SK-N-SH (cell line): Measurements from ENCODE around the gene INIP. TPM values are rescaled to one million over a fixed set of nuclear protein-coding genes. Genes with fewer than 3 reads are reported as not detected.

Experiments
- CTCF ChIA-PET: fragments of 300-600, 350-600 bp; formaldehyde crosslinking; extraction: SDS; loops from one replicate; lab custom pipeline; 2021; lab: Yijun Ruan, JAX
- POLR2A ChIA-PET: fragments of 350-600 bp; sonication (Branson Sonifier 250); formaldehyde crosslinking; extraction: SDS; loops from one replicate; lab custom pipeline; 2020; ENCODE audit warnings: antibody characterized with exemption, inconsistent platforms; lab: Yijun Ruan, JAX
- DNase-seq: peaks from one replicate; pipeline ENCODE4 v3.0.0; 2012
- H2AFZ ChIP-seq: fragments of 200-600 bp; sonication (generic); 2 replicates; pipeline ENCODE4 v1.8.1; 2016; ENCODE audit warnings: antibody characterized with exemption, mild to moderate bottlenecking, low read depth
- H3F3A ChIP-seq: fragments of 200-600 bp; sonication (generic); replicated peaks from 2 replicates; pipeline ENCODE3; 2016; ENCODE audit warnings: antibody characterized with exemption, mild to moderate bottlenecking; ENCODE audit not compliant: insufficient read depth
- H3K27ac ChIP-seq, 2 experiments: fragments of 200-500 bp in 1 of 2; fragments of 200-600 bp in 1 of 2; sonication (Bioruptor generic) in 1 of 2; sonication (generic), shearing (Covaris generic) in 1 of 2; 2 replicates each; pipeline versions ENCODE4 v1.5.1 to v1.6.1; 2014 to 2016; ENCODE audit warnings: low read depth in 2 of 2, inconsistent platforms in 1 of 2, low read length in 1 of 2, mild to moderate bottlenecking in 1 of 2, mixed read lengths in 1 of 2
- H3K27me3 ChIP-seq: fragments of 200-600 bp; sonication (generic), shearing (Covaris generic); 2 replicates; pipeline ENCODE4 v1.6.1; 2016; ENCODE audit warnings: mixed run types; ENCODE audit not compliant: insufficient read depth
- H3K36me3 ChIP-seq, 2 experiments: fragments of 200-500 bp in 1 of 2; fragments of 200-600 bp in 1 of 2; sonication (Bioruptor generic) in 1 of 2; sonication (generic) in 1 of 2; replicated peaks in 1 of 2; 2 replicates each; pipeline versions ENCODE3 to v1.5.1; 2014 to 2016; ENCODE audit warnings: low read length in 1 of 2, mild to moderate bottlenecking in 1 of 2; ENCODE audit not compliant: insufficient read depth in 2 of 2, control insufficient read depth in 1 of 2
- H3K4me1 ChIP-seq, 2 experiments: fragments of 200-500 bp in 1 of 2; fragments of 200-600 bp in 1 of 2; sonication (Bioruptor generic) in 1 of 2; sonication (generic), shearing (Covaris generic) in 1 of 2; 2 replicates each; pipeline versions ENCODE4 v1.5.1 to v1.6.1; 2014 to 2016; ENCODE audit warnings: low read depth in 1 of 2, low read length in 1 of 2, mixed run types in 1 of 2; ENCODE audit not compliant: insufficient read depth in 2 of 2, control insufficient read depth in 1 of 2
- H3K4me2 ChIP-seq: fragments of 200-600 bp; sonication (generic), shearing (Covaris generic); 2 replicates; pipeline ENCODE4 v1.6.1; 2017; ENCODE audit warnings: mixed run types
- H3K4me3 ChIP-seq, 2 experiments: fragments of 200-500 bp in 1 of 2; fragments of 200-600 bp in 1 of 2; sonication (Bioruptor generic) in 1 of 2; sonication (generic), shearing (Covaris generic) in 1 of 2; 2 replicates each; pipeline versions ENCODE4 v1.5.1 to v1.8.1; 2014 to 2016; ENCODE audit warnings: low read depth in 2 of 2, inconsistent platforms in 1 of 2, low read length in 1 of 2, mild to moderate bottlenecking in 1 of 2, mixed read lengths in 1 of 2, moderate library complexity in 1 of 2
- H3K79me2 ChIP-seq: fragments of 200-600 bp; sonication (generic); 2 replicates; pipeline ENCODE4 v1.8.1; 2017; ENCODE audit warnings: mild to moderate bottlenecking; ENCODE audit not compliant: insufficient read depth
- H3K9ac ChIP-seq: fragments of 200-600 bp; sonication (generic); 2 replicates; pipeline ENCODE4 v1.6.1; 2017; ENCODE audit warnings: mixed run types
- H3K9me2 ChIP-seq: fragments of 200-600 bp; sonication (generic); 2 replicates; pipeline ENCODE4 v1.6.1; 2017; ENCODE audit warnings: mixed run types
- H3K9me3 ChIP-seq: fragments of 200-600 bp; sonication (generic); 2 replicates; pipeline ENCODE4 v1.6.1; 2017; ENCODE audit warnings: mixed run types, mild to moderate bottlenecking, moderate library complexity
- H4K20me1 ChIP-seq: fragments of 200-600 bp; sonication (generic); 2 replicates; pipeline ENCODE4 v1.6.1; 2017; ENCODE audit warnings: mild to moderate bottlenecking, mixed run types; ENCODE audit not compliant: insufficient read depth
- ELF1 ChIP-seq: IDR thresholded peaks from 2 replicates; pipeline ENCODE4 v1.4.0; 2012
- JUND ChIP-seq: IDR thresholded peaks from 2 replicates; pipeline ENCODE4 v1.4.0; 2012
- MEF2A ChIP-seq: IDR thresholded peaks from 2 replicates; pipeline ENCODE4 v1.4.0; 2012; ENCODE audit warnings: low read depth, borderline replicate concordance
- MXI1 ChIP-seq: IDR thresholded peaks from 2 replicates; pipeline ENCODE4 v1.6.1; 2012; ENCODE audit warnings: mild to moderate bottlenecking, low read depth, low read length, improper control_type of control experiment
- NFIC ChIP-seq: IDR thresholded peaks from 2 replicates; pipeline ENCODE4 v1.4.0; 2012; ENCODE audit warnings: borderline replicate concordance
- NRF1 ChIP-seq: IDR thresholded peaks from 2 replicates; pipeline ENCODE4 v1.6.1; 2012; ENCODE audit warnings: low read depth, mild to moderate bottlenecking, low read length
- POLR2AphosphoS5 ChIP-seq: IDR thresholded peaks from 2 replicates; pipeline ENCODE4 v1.6.1; 2012; ENCODE audit warnings: low read depth, low read length
- RAD21 ChIP-seq: IDR thresholded peaks from 2 replicates; pipeline ENCODE4 v1.6.1; 2012; ENCODE audit warnings: mild to moderate bottlenecking, low read length
- RFX5 ChIP-seq: IDR thresholded peaks from 2 replicates; pipeline ENCODE4 v1.6.1; 2012; ENCODE audit warnings: mild to moderate bottlenecking, improper control_type of control experiment, low read length
- TEAD4 ChIP-seq: IDR thresholded peaks from 2 replicates; pipeline ENCODE4 v1.4.0; 2012; ENCODE audit warnings: mild to moderate bottlenecking, borderline replicate concordance; ENCODE audit not compliant: insufficient read depth
- WGBS: methylation state at CpG from one replicate; pipeline ENCODE4 v1.1.6; 2017; ENCODE audit warnings: low lambda C conversion rate; 5-methylcytosine and 5-hydroxymethylcytosine counted together
- polyA plus RNA-seq, 3 experiments: library from polyadenylated mRNA; depleted of rRNA; stranded (reverse); fragments of >200 nt; gene quantifications; 2 replicates each; pipeline ENCODE4 v1.2.3, GENCODE V29; 2012
- TF ChIP-seq, protein P1 (sequence below): IDR thresholded peaks from 2 replicates; pipeline ENCODE4 v1.6.1; 2012; ENCODE audit warnings: mild to moderate bottlenecking, low read depth, low read length, moderate library complexity
- TF ChIP-seq, protein P2 (sequence below): fragments of 150-350 bp; IDR thresholded peaks from 2 replicates; pipeline ENCODE4 v1.6.1; 2016; ENCODE audit warnings: mild to moderate bottlenecking, low read depth, low read length
- TF ChIP-seq, protein P3 (sequence below): IDR thresholded peaks from 2 replicates; pipeline ENCODE4 v1.4.0; 2012; ENCODE audit warnings: low read depth, borderline replicate concordance
- TF ChIP-seq, protein P4 (sequence below): fragments of 150-350 bp; IDR thresholded peaks from 2 replicates; pipeline ENCODE4 v1.6.1; 2017; ENCODE audit warnings: antibody characterized with exemption, low read length, low read depth, borderline replicate concordance

INIP gene
- polyA plus RNA-seq, 1 of the 3 experiments (the other 2 are of a cell fraction) = 7.9 TPM

DNA sequence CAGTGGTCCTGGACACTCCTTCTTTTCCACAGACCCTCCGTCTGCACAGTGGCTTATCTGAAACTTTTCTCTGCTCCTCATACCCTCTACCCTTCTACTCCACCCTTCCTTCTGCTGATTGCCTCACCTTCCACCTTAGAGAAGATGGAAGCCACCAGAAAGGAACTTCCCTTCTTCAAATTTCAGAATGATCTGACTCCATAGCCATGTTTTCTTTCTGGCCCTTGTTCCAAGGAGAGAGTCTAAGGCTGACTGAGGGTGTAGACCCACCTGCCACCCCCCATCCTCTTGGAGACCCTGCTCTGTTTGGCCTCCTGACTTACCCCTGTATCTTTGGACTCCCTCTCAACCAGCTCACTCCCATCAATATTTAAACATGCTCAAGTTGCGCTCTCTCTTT lies 40.0 kb upstream of the INIP start:
- POLR2A ChIA-PET = no interaction called here
- no peak overlapping the region for H2AFZ ChIP-seq
- H3K9ac ChIP-seq = no peak overlapping the region
- no peak overlapping the region for H3K27ac ChIP-seq
- H3K79me2 ChIP-seq = peaks cover 14% of the 10 kb centered on the region; the same call in 1 of the 2 replicates
- WGBS = 98% methylated on average over 2 of the region's 2 CpGs
- CTCF ChIA-PET = no interaction called here
- no peak for TF ChIP-seq POLR2AphosphoS5
- TF ChIP-seq MXI1 = no peak
- TF ChIP-seq, protein P1, sequence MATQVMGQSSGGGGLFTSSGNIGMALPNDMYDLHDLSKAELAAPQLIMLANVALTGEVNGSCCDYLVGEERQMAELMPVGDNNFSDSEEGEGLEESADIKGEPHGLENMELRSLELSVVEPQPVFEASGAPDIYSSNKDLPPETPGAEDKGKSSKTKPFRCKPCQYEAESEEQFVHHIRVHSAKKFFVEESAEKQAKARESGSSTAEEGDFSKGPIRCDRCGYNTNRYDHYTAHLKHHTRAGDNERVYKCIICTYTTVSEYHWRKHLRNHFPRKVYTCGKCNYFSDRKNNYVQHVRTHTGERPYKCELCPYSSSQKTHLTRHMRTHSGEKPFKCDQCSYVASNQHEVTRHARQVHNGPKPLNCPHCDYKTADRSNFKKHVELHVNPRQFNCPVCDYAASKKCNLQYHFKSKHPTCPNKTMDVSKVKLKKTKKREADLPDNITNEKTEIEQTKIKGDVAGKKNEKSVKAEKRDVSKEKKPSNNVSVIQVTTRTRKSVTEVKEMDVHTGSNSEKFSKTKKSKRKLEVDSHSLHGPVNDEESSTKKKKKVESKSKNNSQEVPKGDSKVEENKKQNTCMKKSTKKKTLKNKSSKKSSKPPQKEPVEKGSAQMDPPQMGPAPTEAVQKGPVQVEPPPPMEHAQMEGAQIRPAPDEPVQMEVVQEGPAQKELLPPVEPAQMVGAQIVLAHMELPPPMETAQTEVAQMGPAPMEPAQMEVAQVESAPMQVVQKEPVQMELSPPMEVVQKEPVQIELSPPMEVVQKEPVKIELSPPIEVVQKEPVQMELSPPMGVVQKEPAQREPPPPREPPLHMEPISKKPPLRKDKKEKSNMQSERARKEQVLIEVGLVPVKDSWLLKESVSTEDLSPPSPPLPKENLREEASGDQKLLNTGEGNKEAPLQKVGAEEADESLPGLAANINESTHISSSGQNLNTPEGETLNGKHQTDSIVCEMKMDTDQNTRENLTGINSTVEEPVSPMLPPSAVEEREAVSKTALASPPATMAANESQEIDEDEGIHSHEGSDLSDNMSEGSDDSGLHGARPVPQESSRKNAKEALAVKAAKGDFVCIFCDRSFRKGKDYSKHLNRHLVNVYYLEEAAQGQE = no peak
- TF ChIP-seq, protein P2, sequence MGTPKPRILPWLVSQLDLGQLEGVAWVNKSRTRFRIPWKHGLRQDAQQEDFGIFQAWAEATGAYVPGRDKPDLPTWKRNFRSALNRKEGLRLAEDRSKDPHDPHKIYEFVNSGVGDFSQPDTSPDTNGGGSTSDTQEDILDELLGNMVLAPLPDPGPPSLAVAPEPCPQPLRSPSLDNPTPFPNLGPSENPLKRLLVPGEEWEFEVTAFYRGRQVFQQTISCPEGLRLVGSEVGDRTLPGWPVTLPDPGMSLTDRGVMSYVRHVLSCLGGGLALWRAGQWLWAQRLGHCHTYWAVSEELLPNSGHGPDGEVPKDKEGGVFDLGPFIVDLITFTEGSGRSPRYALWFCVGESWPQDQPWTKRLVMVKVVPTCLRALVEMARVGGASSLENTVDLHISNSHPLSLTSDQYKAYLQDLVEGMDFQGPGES = no peak
- TF ChIP-seq, protein P3, sequence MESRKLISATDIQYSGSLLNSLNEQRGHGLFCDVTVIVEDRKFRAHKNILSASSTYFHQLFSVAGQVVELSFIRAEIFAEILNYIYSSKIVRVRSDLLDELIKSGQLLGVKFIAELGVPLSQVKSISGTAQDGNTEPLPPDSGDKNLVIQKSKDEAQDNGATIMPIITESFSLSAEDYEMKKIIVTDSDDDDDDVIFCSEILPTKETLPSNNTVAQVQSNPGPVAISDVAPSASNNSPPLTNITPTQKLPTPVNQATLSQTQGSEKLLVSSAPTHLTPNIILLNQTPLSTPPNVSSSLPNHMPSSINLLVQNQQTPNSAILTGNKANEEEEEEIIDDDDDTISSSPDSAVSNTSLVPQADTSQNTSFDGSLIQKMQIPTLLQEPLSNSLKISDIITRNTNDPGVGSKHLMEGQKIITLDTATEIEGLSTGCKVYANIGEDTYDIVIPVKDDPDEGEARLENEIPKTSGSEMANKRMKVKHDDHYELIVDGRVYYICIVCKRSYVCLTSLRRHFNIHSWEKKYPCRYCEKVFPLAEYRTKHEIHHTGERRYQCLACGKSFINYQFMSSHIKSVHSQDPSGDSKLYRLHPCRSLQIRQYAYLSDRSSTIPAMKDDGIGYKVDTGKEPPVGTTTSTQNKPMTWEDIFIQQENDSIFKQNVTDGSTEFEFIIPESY = no peak
- TF ChIP-seq, protein P4, sequence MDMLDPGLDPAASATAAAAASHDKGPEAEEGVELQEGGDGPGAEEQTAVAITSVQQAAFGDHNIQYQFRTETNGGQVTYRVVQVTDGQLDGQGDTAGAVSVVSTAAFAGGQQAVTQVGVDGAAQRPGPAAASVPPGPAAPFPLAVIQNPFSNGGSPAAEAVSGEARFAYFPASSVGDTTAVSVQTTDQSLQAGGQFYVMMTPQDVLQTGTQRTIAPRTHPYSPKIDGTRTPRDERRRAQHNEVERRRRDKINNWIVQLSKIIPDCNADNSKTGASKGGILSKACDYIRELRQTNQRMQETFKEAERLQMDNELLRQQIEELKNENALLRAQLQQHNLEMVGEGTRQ = no peak
- H4K20me1 ChIP-seq = no peaks in the 10 kb centered on the region
- H3K27me3 ChIP-seq = no peaks in the 10 kb centered on the region
- H3F3A ChIP-seq = peaks cover 18% of the 10 kb centered on the region
- no peaks in the 10 kb centered on the region for H3K9me2 ChIP-seq
- no peaks in the 10 kb centered on the region for H3K36me3 ChIP-seq
- H3K4me3 ChIP-seq = no peak overlapping the region
- DNase-seq = no peak
- H3K9me3 ChIP-seq = no peaks in the 10 kb centered on the region
- H3K4me1 ChIP-seq = peaks cover 0 to 13% of the 10 kb centered on the region in 2 experiments; a peak in 2 of 4 replicates
- no peak overlapping the region for H3K4me2 ChIP-seq

DNA sequence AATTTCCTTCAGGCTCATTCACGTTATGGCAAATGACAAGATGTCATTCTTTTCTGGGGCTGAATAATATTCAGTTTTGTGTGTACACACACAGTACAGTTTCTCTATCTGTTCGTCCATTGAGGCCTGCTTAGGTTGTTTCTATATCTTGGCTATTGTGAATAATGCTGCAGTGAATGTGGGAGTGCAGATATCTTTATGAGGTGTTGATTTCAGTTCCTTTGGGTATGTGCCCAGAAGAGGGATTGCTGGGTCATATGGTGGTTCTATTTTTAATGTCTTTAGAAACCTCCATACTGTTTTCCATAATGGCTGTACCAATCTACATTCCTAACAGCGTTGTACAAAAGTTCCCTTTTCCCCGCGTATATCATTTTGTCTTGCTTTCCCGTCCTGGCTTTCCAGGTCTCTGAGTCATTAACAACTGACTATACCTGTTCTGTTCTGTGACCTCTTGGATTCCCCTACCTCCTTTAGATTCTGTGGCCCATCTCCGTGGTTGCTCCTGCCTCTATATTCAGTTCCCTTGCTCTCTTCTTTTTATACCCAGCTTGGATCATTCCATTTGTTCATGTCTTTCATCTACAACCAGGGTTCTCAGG lies 39.5 kb upstream of the INIP start:
- Histone ChIP-seq H3K4me1 (peaks cover 0 to 13% of the 10 kb centered on the region in 2 experiments; a peak in 2 of 4 replicates), H4K20me1 (no peaks in the 10 kb centered on the region), H3K9me2 (no peaks in the 10 kb centered on the region), H3K9ac (no peak overlapping the region), H3K27ac (no peak overlapping the region), H3K79me2 (peaks cover 19% of the 10 kb centered on the region), H3K36me3 (no peaks in the 10 kb centered on the region), H3K9me3 (no peaks in the 10 kb centered on the region), H3F3A (peaks cover 22% of the 10 kb centered on the region), H3K4me2 (no peak overlapping the region), H3K4me3 (no peak overlapping the region), H3K27me3 (no peaks in the 10 kb centered on the region), H2AFZ (no peak overlapping the region)
- TF ChIP-seq NRF1 (no peak), ELF1 (no peak), MEF2A (no peak), TEAD4 (no peak), RAD21 (no peak), NFIC (no peak), RFX5 (no peak), JUND (no peak)
- TF ChIP-seq, protein P2 = no peak
- 81% methylated on average over 7 of the region's 7 CpGs for WGBS
- CTCF ChIA-PET = no interaction called here
- POLR2A ChIA-PET = no interaction called here
- no peak for DNase-seq
